ENCODE data around the gene MEMO1. TPM values are rescaled to one million over a fixed set of nuclear protein-coding genes. Genes with fewer than 3 reads are reported as not detected.

Gene MEMO1
- total and polyA plus RNA-seq, 2 of the 4 experiments (the other 2 are of a cell fraction) = 23.7 to 49.7 TPM

DNA sequence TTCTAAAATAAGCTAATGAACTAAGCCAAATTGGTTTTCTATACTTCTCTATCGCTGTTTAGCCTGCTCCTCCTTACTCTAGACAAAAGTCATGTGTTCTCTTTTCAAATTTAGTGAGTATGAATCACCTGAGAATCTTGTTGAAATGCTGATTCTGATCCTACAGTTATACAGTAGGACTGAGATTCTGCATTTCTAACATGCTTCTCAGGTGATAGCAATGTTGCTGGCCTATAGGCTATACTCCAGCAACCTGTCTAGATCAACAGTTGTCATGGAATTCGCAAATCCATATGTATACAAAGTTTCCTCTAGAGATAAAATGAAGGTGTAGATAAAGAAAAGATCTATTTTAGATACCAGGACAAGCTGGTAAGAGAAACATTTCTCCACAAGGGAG is 62.9 kb downstream of the MEMO1 start:
- Histone ChIP-seq H3K4ac (ENCODE audit: low read depth, low read length) (no peak overlapping the region), H2AFZ (replicated peaks; ENCODE audit: low read length, poor library complexity) (no peak overlapping the region), H3K27me3 (ENCODE audit: control insufficient read depth, insufficient read depth, low read length) (no peaks in the 10 kb centered on the region), H3K9me1 (ENCODE audit: insufficient read depth, low read length) (peaks cover 3% of the 10 kb centered on the region; the same call in 1 of the 2 replicates), H3K27ac (ENCODE audit: insufficient read depth, low read length) (no peak overlapping the region), H2BK15ac (ENCODE audit: low read depth, low read length) (no peak overlapping the region), H4K8ac (ENCODE audit: low read depth in 2 of 2, low read length in 2 of 2) (no peak overlapping the region), H3K18ac (ENCODE audit: low read depth, low read length) (no peak overlapping the region), H4K91ac (ENCODE audit: insufficient read depth, low read depth, low read length) (no peak overlapping the region), H3K9me3 (ENCODE audit: control insufficient read depth, insufficient read depth, low read length) (no peaks in the 10 kb centered on the region), H3K23ac (ENCODE audit: low read depth, low read length) (no peak overlapping the region), H2BK120ac (ENCODE audit: low read depth, low read length) (no peak overlapping the region), H3K4me3 (ENCODE audit: insufficient read depth, low read depth, low read length) (no peak overlapping the region), H3K56ac (ENCODE audit: extremely low read depth, insufficient read depth, low read length) (no peak overlapping the region), H3K4me2 (ENCODE audit: low read depth, low read length) (no peak overlapping the region), H3K4me1 (ENCODE audit: control insufficient read depth, insufficient read depth, low read length) (no peaks in the 10 kb centered on the region), H2BK5ac (ENCODE audit: low read depth, low read length, poor library complexity, severe bottlenecking) (no peak overlapping the region), H4K20me1 (ENCODE audit: insufficient read depth, low read length) (peaks cover 22% of the 10 kb centered on the region), H2AK5ac (ENCODE audit: low read depth, low read length) (no peak overlapping the region), H3K36me3 (ENCODE audit: control insufficient read depth, insufficient read depth, low read length) (peaks cover under 1% of the 10 kb centered on the region; the same call in 1 of the 2 replicates), H2BK20ac (ENCODE audit: low read depth, low read length) (no peak overlapping the region), H3K79me1 (ENCODE audit: low read depth in 1 of 2, low read length in 2 of 2) (peaks cover 18 to 62% of the 10 kb centered on the region in 2 experiments; a peak in 3 of 4 replicates), H3K9ac (ENCODE audit: low read depth, low read length) (no peak overlapping the region), H2AK9ac (replicated peaks; ENCODE audit: low read depth, low read length, poor library complexity) (no peak overlapping the region), H3K14ac (replicated peaks; ENCODE audit: low read depth, low read length) (no peak overlapping the region), H4K5ac (ENCODE audit: low read depth, low read length) (no peak overlapping the region)
- no CpG with 5 or more reads among the region's 2 CpGs for WGBS, 2 experiments (ENCODE audit: extremely low coverage in 2 of 2, insufficient read length in 1 of 2)
- ATAC-seq (ENCODE audit: low read depth) (no peak), DNase-seq (no peak)
- in situ Hi-C loops (cut with MboI; ENCODE audit: low sequenced_read_pairs) = no loop called here
- BruUV-seq (replicated peaks) = no TSS peak
- intact Hi-C loops (cut with micrococcal nuclease) = loop anchor here (10.0 kb wide), 1 partner anchor 57 kb away; no protein-coding TSS in a partner anchor
- ChIA-PET CTCF (no interaction called here), POLR2A (ENCODE audit: unreplicated experiment) (no interaction called here)
- dilution Hi-C loops (cut with HindIII; ENCODE audit: low sequenced_read_pairs, unreplicated experiment) = no loop called here
- no peak for TF ChIP-seq MAZ (IDR thresholded peaks at IDR 0.05; ENCODE audit: borderline replicate concordance, low read depth, low read length)
- TF ChIP-seq NFE2L2 (IDR thresholded peaks at IDR 0.05; ENCODE audit: low read depth, low read length) = no peak
- TF ChIP-seq BHLHE40 (IDR thresholded peaks at IDR 0.05; ENCODE audit: low read depth, low read length) = no peak
- TF ChIP-seq, protein P1, sequence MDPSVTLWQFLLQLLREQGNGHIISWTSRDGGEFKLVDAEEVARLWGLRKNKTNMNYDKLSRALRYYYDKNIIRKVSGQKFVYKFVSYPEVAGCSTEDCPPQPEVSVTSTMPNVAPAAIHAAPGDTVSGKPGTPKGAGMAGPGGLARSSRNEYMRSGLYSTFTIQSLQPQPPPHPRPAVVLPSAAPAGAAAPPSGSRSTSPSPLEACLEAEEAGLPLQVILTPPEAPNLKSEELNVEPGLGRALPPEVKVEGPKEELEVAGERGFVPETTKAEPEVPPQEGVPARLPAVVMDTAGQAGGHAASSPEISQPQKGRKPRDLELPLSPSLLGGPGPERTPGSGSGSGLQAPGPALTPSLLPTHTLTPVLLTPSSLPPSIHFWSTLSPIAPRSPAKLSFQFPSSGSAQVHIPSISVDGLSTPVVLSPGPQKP (IDR thresholded peaks at IDR 0.05; ENCODE audit: borderline replicate concordance, low read depth, low read length) = no peak
- no peak for TF ChIP-seq MAFK (IDR thresholded peaks at IDR 0.05; ENCODE audit: low read depth, low read length)
- TF ChIP-seq SMC3 (IDR thresholded peaks at IDR 0.05; ENCODE audit: low read depth, low read length) = no peak

Measured in IMR-90 (cell line).